ENCODE results near the gene NFKBIE. TPM values are rescaled to one million over a fixed set of nuclear protein-coding genes. Genes with fewer than 3 reads are reported as not detected.
A peak's percentile ranks its signal among the peaks of the same experiment; 100 is the strongest.

The NFKBIE gene
- total and polyA plus RNA-seq, 9 of the 15 experiments (the other 6 are each of a cell fraction or from before 2014, with no cell fraction given) = 2.1 to 16.4 (median 11.7) TPM

- TF ChIP-seq KAT2B (IDR thresholded peaks at IDR 0.05; ENCODE audit: low read depth, low read length) = no peak
- no peak for TF ChIP-seq NR4A1 (CRISPR knock-in tag; IDR thresholded peaks at IDR 0.05)
- peak; percentile 30; the same call in 1 of the 2 replicates for TF ChIP-seq NR4A1 (tag; IDR thresholded peaks at IDR 0.05)
- no peak for TF ChIP-seq HDAC8 (tag; IDR thresholded peaks at IDR 0.05)
- TF ChIP-seq HINFP (tag; conservative IDR thresholded peaks at IDR 0.05; ENCODE audit: low read depth) = no peak
- no peak for TF ChIP-seq SP2 (IDR thresholded peaks at IDR 0.05; ENCODE audit: extremely low read depth, low read depth, low read length, poor library complexity, severe bottlenecking)
- TF ChIP-seq E4F1 (CRISPR knock-in tag; IDR thresholded peaks at IDR 0.05; ENCODE audit: borderline replicate concordance) = peak; percentile 71; the same call in 1 of the 2 replicates
- peak in 1 of 2 experiments; percentile 84; a peak in 2 of 4 replicates for TF ChIP-seq MCM7 (IDR thresholded peaks at IDR 0.05)
- TF ChIP-seq ZNF217 (CRISPR knock-in tag; IDR thresholded peaks at IDR 0.05) = no peak
- TF ChIP-seq ZNF146 (CRISPR knock-in tag; IDR thresholded peaks at IDR 0.05; ENCODE audit: unreplicated experiment) = no peak
- no peak for TF ChIP-seq ZNF518B (CRISPR knock-in tag; IDR thresholded peaks at IDR 0.05)
- TF ChIP-seq CBX8 (IDR thresholded peaks at IDR 0.05; ENCODE audit: borderline replicate concordance, extremely low read depth, low read depth, low read length, poor library complexity, severe bottlenecking) = no peak
- TF ChIP-seq ZNF143 (CRISPR knock-in tag; IDR thresholded peaks at IDR 0.05) = peak; percentile 37; the same call in 1 of the 2 replicates
- no peak for TF ChIP-seq MAX (CRISPR knock-in tag; IDR thresholded peaks at IDR 0.05)
- peak in 1 of 2 experiments; percentile 38; a peak in 2 of 4 replicates for TF ChIP-seq FOXA3 (CRISPR knock-in tag; conservative IDR thresholded peaks at IDR 0.05 in 1 of 2, IDR thresholded peaks at IDR 0.05 in 1 of 2)
- no peak; the same call in 1 of the 2 replicates for TF ChIP-seq ARID1B (IDR thresholded peaks at IDR 0.05)
Measured at GRCh38 chr6:44246663-44247337, 18.6 kb downstream of the NFKBIE start, which contains the start of gene HSP90AB1 (continued).
